Activated T-cell treated with anti-CD3 and anti-CD28 coated beads, Interleukin-2, amount 50 U/mL, for 48 hours (primary cell): ENCODE results near the gene CLDN19.

Experiments
- DNase-seq, 2 experiments: peaks; one replicate each; pipeline ENCODE4 v3.0.0-alpha.2; 2020

The CLDN19 gene

DNA sequence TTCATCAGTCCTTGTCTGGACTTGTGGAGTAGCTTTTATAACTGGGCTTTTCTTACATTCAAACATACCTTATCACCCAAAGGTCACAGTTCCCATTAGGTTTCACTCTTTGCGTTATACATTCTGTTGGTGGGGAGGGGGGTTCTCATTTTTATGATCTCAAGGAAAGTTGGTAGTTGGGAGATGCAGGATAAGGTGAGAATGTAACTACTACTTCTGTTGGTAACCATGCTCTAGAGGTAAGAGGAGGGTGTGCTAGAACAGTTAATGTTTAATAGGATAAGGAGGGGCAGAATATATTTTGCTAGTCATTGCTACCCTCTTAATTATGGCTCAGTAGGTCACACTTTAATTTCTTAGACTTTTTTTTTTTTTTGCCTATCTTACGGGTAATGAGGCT lies 47.1 kb downstream of the CLDN19 start:
- DNase-seq, result no peak

DNA sequence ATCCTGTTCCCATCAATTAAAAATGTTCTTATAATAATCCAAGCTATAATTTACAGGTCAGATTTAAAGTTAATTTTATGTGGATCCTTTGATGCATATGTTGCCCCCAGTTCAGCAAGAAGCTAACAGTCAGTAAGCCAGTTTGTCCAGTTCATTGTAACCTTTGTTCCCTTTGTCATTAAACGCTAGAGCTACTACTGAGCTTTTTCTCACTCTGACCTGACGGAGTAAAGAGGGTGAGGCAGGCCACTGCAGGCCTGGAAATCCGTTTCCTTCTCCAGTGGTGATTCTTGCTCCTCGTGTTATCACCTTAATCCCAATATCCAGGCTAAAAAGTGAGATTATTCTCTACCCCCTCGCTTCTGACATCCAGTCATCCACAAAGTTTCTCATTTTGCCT lies 47.6 kb downstream of the CLDN19 start:
- no peak for DNase-seq

- no peak for DNase-seq
Observed at GRCh38 chr1:42691157-42691498, 48.9 kb downstream of the CLDN19 start.

DNA sequence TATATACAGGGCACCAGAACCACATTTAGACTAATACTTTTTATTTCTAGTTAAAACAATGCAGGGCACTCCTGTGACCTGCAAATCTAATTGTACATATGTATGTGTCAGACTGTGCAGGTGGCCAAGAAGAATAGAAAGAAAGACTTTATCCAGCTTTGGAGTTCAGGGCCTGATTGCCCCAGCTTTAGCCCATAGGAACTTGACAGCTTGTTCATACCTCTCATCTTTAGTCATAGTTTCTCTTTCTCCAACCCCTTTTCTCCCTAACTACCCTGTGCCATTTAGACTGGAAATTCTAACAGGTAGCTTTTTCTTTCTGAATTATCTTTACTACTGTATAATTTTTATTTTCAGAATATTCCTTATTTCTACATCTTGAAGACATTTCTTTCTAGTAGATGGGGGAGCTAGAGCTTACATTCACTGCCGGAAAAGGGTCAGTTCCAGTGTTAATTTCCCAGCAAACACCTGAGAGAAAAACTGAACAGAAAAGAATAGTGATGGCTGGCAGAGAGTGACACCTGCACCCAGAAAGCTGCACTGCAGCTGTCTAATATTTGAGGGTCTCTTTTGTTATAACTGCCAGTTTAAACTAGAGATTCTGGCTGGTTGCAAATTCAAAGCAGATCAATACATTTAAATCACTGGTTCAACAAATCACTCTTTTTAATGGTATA lies 49.4 kb downstream of the CLDN19 start:
- DNase-seq, result no peak

DNA sequence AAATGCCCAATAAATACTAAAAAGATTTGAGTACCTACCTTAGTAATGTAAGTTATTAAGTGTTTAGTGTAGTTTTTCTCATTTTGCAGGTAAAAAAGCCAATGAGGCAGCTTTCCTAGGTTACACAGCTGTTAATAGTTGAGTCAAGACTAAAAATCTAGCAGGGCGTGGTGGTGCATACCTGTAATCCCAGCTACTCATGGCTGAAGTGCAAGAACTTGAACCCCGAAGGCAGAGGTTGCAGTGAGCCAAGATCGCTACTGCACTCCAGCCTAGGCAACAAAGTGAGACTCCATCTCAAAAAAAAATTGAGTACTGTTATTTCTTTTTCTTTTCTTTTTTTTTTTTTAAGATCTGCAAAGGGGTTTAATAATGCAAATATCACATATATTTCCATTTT lies 50.1 kb downstream of the CLDN19 start:
- no peak for DNase-seq

DNA sequence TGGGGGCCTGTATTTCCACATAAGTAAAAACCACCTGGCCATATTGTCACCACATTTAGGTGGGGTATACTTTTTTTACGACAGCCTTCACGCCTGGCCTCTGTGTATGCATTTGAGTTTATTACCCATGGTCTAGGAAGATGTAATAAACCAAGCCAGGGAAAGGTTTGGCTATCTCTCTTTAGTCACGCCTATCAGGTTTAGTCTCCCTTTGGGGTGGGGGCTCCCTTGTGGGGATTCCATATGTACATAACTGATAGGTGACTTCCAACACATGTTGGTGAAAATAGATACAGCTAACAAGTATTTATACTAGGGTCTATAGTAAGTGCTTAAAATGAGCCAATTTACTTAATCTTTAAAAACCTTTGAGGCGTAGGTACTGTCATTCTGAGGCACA lies 53.6 kb downstream of the CLDN19 start:
- DNase-seq, result no peak

- DNase-seq, result no peak
Observed at GRCh38 chr1:42684139-42684538, 55.9 kb downstream of the CLDN19 start.
